VCaP (cell line): Measurements from ENCODE around the gene CHD5.
A peak's percentile ranks its signal among the peaks of the same experiment; 100 is the strongest.

ENCODE experiments used
- H3K27ac ChIP-seq: fragments of 450-650 bp; 2 replicates; pipeline ENCODE4 v1.5.1; 2017
- CTCF ChIP-seq: fragments of 450-650 bp; conservative IDR thresholded peaks from 2 replicates; pipeline ENCODE4 v1.5.1; 2017; ENCODE audit warnings: mild to moderate bottlenecking, moderate library complexity

The CHD5 gene

GRCh38 chr1:6165027-6165426 is 15.1 kb downstream of the CHD5 start:
- no peak overlapping the region for H3K27ac ChIP-seq
- no peak for TF ChIP-seq CTCF

GRCh38 chr1:6163973-6164617 is 16.0 kb downstream of the CHD5 start:
- H3K27ac ChIP-seq: no peak overlapping the region
- no peak for TF ChIP-seq CTCF

GRCh38 chr1:6163191-6163972 is 16.7 kb downstream of the CHD5 start:
- H3K27ac ChIP-seq: no peak overlapping the region
- no peak for TF ChIP-seq CTCF

- TF ChIP-seq CTCF: no peak; the same call in 1 of the 2 replicates
- H3K27ac ChIP-seq: no peak overlapping the region; the same call in 1 of the 2 replicates
These were observed 17.3 kb downstream of the CHD5 start for GRCh38 chr1:6162773-6163172.

GRCh38 chr1:6162341-6162740 is 17.8 kb downstream of the CHD5 start:
- no peak for TF ChIP-seq CTCF
- H3K27ac ChIP-seq: peak overlapping the region; percentile 67; the same call in 1 of the 2 replicates

GRCh38 chr1:6158181-6158580 is 21.9 kb downstream of the CHD5 start:
- H3K27ac ChIP-seq: peak overlapping the region; percentile 96
- no peak for TF ChIP-seq CTCF

- peak overlapping the region; percentile 96 for H3K27ac ChIP-seq
- no peak for TF ChIP-seq CTCF
These were observed 22.5 kb downstream of the CHD5 start for GRCh38 chr1:6157528-6158174.
